ENCODE data around the gene HMGCS1. TPM values are rescaled to one million over a fixed set of nuclear protein-coding genes. Genes with fewer than 3 reads are reported as not detected.

The HMGCS1 gene
- total and polyA plus RNA-seq, 2 of the 13 experiments (the other 11 are each of a cell fraction or from before 2014, with no cell fraction given): 56.8 to 318 TPM

DNA sequence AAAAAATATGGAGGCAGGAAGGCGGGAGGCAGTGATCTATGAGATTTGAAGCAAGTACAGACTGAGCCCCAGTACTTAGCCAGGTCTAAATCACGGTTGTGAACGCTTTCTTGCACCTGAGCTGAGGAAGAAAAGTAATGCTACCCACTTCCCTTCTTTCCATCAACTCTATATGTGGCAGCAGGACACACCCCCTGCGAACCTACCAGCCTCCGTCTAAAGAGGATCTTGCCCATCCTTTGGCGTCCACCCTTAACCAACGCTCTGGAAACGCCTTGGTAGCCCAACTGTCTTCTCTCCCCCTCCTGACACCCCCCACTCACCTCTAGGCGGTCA is 545 bp downstream of the HMGCS1 start (continued):
- TF ChIP-seq, protein P1, sequence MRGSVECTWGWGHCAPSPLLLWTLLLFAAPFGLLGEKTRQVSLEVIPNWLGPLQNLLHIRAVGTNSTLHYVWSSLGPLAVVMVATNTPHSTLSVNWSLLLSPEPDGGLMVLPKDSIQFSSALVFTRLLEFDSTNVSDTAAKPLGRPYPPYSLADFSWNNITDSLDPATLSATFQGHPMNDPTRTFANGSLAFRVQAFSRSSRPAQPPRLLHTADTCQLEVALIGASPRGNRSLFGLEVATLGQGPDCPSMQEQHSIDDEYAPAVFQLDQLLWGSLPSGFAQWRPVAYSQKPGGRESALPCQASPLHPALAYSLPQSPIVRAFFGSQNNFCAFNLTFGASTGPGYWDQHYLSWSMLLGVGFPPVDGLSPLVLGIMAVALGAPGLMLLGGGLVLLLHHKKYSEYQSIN (CRISPR knock-in tag; IDR thresholded peaks at IDR 0.05; ENCODE audit: borderline replicate concordance): 0 out of 2 replicates have a peak, but pooled peaks have one; percentile 7
- TF ChIP-seq ZNF816 (CRISPR knock-in tag; IDR thresholded peaks at IDR 0.05; ENCODE audit: borderline replicate concordance) (0 out of 2 replicates have a peak, but pooled peaks have one; percentile 10), ZFP82 (CRISPR knock-in tag; IDR thresholded peaks at IDR 0.05; ENCODE audit: borderline replicate concordance) (0 out of 2 replicates have a peak, but pooled peaks have one; percentile 7), LCORL (IDR thresholded peaks at IDR 0.05) (no peak), LCORL (CRISPR knock-in tag; IDR thresholded peaks at IDR 0.05) (peak; percentile 11; the same call in 1 of the 2 replicates), GTF3A (CRISPR knock-in tag; conservative IDR thresholded peaks at IDR 0.05) (no peak), ZNF615 (CRISPR knock-in tag; IDR thresholded peaks at IDR 0.05; ENCODE audit: borderline replicate concordance) (no peak), KDM4B (CRISPR knock-in tag; IDR thresholded peaks at IDR 0.05) (no peak), ZNF780A (CRISPR knock-in tag; IDR thresholded peaks at IDR 0.05) (no peak), RNF2 (conservative IDR thresholded peaks at IDR 0.05; ENCODE audit: low read depth) (no peak), MLLT10 (CRISPR knock-in tag; IDR thresholded peaks at IDR 0.05) (no peak), ZMYM2 (CRISPR knock-in tag; IDR thresholded peaks at IDR 0.05) (0 out of 2 replicates have a peak, but pooled peaks have one; percentile 19), IKZF1 (IDR thresholded peaks at IDR 0.05) (no peak), CEBPB (IDR thresholded peaks at IDR 0.05; ENCODE audit: borderline replicate concordance, low read depth, low read length) (no peak), ZNF629 (CRISPR knock-in tag; conservative IDR thresholded peaks at IDR 0.05) (no peak), ZFP36 (IDR thresholded peaks at IDR 0.05; ENCODE audit: borderline replicate concordance, low read depth, low read length, partially characterized antibody) (no peak), ZFYVE20 (CRISPR knock-in tag; IDR thresholded peaks at IDR 0.05; ENCODE audit: borderline replicate concordance, low read depth) (no peak), PAX8 (CRISPR knock-in tag; IDR thresholded peaks at IDR 0.05; ENCODE audit: borderline replicate concordance) (no peak)
- TF ChIP-seq, protein P2, sequence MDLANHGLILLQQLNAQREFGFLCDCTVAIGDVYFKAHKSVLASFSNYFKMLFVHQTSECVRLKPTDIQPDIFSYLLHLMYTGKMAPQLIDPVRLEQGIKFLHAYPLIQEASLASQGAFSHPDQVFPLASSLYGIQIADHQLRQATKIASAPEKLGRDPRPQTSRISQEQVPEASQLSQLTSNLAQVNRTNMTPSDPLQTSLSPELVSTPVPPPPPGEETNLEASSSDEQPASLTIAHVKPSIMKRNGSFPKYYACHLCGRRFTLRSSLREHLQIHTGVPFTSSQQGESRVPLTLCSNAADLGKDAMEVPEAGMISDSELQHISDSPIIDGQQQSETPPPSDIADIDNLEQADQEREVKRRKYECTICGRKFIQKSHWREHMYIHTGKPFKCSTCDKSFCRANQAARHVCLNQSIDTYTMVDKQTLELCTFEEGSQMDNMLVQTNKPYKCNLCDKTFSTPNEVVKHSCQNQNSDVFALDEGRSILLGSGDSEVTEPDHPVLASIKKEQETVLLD (CRISPR knock-in tag; IDR thresholded peaks at IDR 0.05; ENCODE audit: low read depth): no peak
- TF ChIP-seq, protein P3, sequence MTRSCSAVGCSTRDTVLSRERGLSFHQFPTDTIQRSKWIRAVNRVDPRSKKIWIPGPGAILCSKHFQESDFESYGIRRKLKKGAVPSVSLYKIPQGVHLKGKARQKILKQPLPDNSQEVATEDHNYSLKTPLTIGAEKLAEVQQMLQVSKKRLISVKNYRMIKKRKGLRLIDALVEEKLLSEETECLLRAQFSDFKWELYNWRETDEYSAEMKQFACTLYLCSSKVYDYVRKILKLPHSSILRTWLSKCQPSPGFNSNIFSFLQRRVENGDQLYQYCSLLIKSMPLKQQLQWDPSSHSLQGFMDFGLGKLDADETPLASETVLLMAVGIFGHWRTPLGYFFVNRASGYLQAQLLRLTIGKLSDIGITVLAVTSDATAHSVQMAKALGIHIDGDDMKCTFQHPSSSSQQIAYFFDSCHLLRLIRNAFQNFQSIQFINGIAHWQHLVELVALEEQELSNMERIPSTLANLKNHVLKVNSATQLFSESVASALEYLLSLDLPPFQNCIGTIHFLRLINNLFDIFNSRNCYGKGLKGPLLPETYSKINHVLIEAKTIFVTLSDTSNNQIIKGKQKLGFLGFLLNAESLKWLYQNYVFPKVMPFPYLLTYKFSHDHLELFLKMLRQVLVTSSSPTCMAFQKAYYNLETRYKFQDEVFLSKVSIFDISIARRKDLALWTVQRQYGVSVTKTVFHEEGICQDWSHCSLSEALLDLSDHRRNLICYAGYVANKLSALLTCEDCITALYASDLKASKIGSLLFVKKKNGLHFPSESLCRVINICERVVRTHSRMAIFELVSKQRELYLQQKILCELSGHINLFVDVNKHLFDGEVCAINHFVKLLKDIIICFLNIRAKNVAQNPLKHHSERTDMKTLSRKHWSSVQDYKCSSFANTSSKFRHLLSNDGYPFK (CRISPR knock-in tag; IDR thresholded peaks at IDR 0.05; ENCODE audit: borderline replicate concordance): no peak
- TF ChIP-seq, protein P4, sequence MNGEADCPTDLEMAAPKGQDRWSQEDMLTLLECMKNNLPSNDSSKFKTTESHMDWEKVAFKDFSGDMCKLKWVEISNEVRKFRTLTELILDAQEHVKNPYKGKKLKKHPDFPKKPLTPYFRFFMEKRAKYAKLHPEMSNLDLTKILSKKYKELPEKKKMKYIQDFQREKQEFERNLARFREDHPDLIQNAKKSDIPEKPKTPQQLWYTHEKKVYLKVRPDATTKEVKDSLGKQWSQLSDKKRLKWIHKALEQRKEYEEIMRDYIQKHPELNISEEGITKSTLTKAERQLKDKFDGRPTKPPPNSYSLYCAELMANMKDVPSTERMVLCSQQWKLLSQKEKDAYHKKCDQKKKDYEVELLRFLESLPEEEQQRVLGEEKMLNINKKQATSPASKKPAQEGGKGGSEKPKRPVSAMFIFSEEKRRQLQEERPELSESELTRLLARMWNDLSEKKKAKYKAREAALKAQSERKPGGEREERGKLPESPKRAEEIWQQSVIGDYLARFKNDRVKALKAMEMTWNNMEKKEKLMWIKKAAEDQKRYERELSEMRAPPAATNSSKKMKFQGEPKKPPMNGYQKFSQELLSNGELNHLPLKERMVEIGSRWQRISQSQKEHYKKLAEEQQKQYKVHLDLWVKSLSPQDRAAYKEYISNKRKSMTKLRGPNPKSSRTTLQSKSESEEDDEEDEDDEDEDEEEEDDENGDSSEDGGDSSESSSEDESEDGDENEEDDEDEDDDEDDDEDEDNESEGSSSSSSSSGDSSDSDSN (CRISPR knock-in tag; IDR thresholded peaks at IDR 0.05): no peak; the same call in 1 of the 2 replicates
